B cell (primary cell): ENCODE results near the gene ADCY7. TPM values are rescaled to one million over a fixed set of nuclear protein-coding genes. Genes with fewer than 3 reads are reported as not detected.

Source experiments
- ATAC-seq: fragments of 200-7000 bp; cut with Tn5 transposase; one replicate; pipeline ENCODE4 v1.10.0; 2021; ENCODE audit warnings: low read depth, mild to moderate bottlenecking, moderate number of reproducible peaks, moderate library complexity
- CTCF ChIA-PET: fragments of 350-600 bp; sonication (Branson Sonifier 250); formaldehyde crosslinking; loops from one replicate; lab custom pipeline; 2021; ENCODE audit warnings: antibody characterized with exemption, inconsistent platforms; lab: Charles Lee
- POLR2A ChIA-PET: fragments of 350-600 bp; sonication (Branson Sonifier 250); formaldehyde crosslinking; loops from one replicate; lab custom pipeline; 2021; ENCODE audit warnings: antibody characterized with exemption; lab: Charles Lee
- DNase-seq: peaks from one replicate; pipeline ENCODE4 v3.0.0; 2013
- H2AFZ ChIP-seq: 2 replicates; pipeline ENCODE4 v1.6.1; 2012; ENCODE audit warnings: mild to moderate bottlenecking, low read depth, low read length; ENCODE audit not compliant: insufficient read depth, poor library complexity, severe bottlenecking
- H3K27ac ChIP-seq, 2 donors: 1 replicate in 1 of 2; 2 replicates in 1 of 2; pipeline ENCODE4 v1.5.1; 2012 to 2013; ENCODE audit warnings: low read length in 2 of 2, mild to moderate bottlenecking in 2 of 2, moderate library complexity in 1 of 2
- H3K27me3 ChIP-seq, 4 experiments: fragments of 200-600 bp in 1 of 4; sonication (generic) in 1 of 4; replicated peaks in 1 of 4; 1 replicate in 2 of 4; 2 replicates in 2 of 4; pipeline versions ENCODE4 v1.6.1 to v1.7.0; 2013 to 2016; ENCODE audit warnings: low read length in 3 of 4, mild to moderate bottlenecking in 2 of 4, mixed read lengths in 1 of 4, moderate library complexity in 1 of 4; ENCODE audit not compliant: insufficient read depth in 4 of 4, control insufficient read depth in 3 of 4; ENCODE audit errors: control extremely low read depth in 1 of 4
- H3K36me3 ChIP-seq, 2 experiments: replicated peaks in 1 of 2; 1 replicate in 1 of 2; 2 replicates in 1 of 2; pipeline versions ENCODE4 v1.6.1 to v1.7.1; 2013; ENCODE audit warnings: low read length in 1 of 2; ENCODE audit not compliant: insufficient read depth in 2 of 2, control insufficient read depth in 1 of 2; ENCODE audit errors: control extremely low read depth in 1 of 2, extremely low read depth in 1 of 2
- H3K4me1 ChIP-seq, 2 donors: fragments of 200-600 bp in 1 of 2; sonication (generic) in 1 of 2; 1 replicate in 1 of 2; 2 replicates in 1 of 2; pipeline versions ENCODE4 v1.5.1 to v1.6.1; 2013 to 2017; ENCODE audit warnings: low read length in 2 of 2; ENCODE audit not compliant: control insufficient read depth in 2 of 2, insufficient read depth in 2 of 2
- H3K4me2 ChIP-seq: replicated peaks from 2 replicates; pipeline ENCODE3; 2012; ENCODE audit warnings: mild to moderate bottlenecking, low read depth, low read length; ENCODE audit not compliant: poor library complexity, severe bottlenecking
- H3K4me3 ChIP-seq, 5 experiments: fragments of 200-600 bp in 1 of 5; sonication (generic) in 1 of 5; 1 replicate in 3 of 5; 2 replicates in 2 of 5; pipeline versions ENCODE4 v1.5.1 to v1.7.0; 2011 to 2016; ENCODE audit warnings: low read length in 4 of 5, mild to moderate bottlenecking in 4 of 5, low read depth in 2 of 5, control low read depth in 1 of 5, moderate library complexity in 1 of 5; ENCODE audit not compliant: insufficient read depth in 1 of 5; ENCODE audit errors: control extremely low read depth in 1 of 5, extremely low read depth in 1 of 5
- H3K79me2 ChIP-seq: fragments of 200-600 bp; sonication (generic); one replicate; pipeline ENCODE4 v1.6.0; 2016; ENCODE audit warnings: low read length; ENCODE audit not compliant: control insufficient read depth, insufficient read depth
- H3K9ac ChIP-seq: fragments of 200-600 bp; sonication (generic); 2 replicates; pipeline ENCODE4 v1.6.1; 2017; ENCODE audit warnings: mild to moderate bottlenecking, low read length, moderate library complexity
- H3K9me3 ChIP-seq, 3 donors: one replicate each; pipeline versions ENCODE4 v1.6.1 to v1.7.1; 2013; ENCODE audit warnings: low read length in 2 of 3; ENCODE audit not compliant: control insufficient read depth in 2 of 3, insufficient read depth in 1 of 3; ENCODE audit errors: control extremely low read depth in 1 of 3
- H4K20me1 ChIP-seq: 2 replicates; pipeline ENCODE4 v1.6.0; 2012; ENCODE audit warnings: mild to moderate bottlenecking, low read length; ENCODE audit not compliant: insufficient read depth, control insufficient read depth, poor library complexity, severe bottlenecking
- H3K27ac Mint-ChIP-seq: one replicate; pipeline ENCODE4 v1.8.0; 2021; ENCODE audit warnings: mixed read lengths
- H3K27me3 Mint-ChIP-seq: one replicate; pipeline ENCODE4 v1.8.0; 2021; ENCODE audit warnings: mixed read lengths
- H3K4me1 Mint-ChIP-seq: one replicate; pipeline ENCODE4 v1.8.0; 2021; ENCODE audit warnings: mixed read lengths
- H3K4me3 Mint-ChIP-seq: one replicate; pipeline ENCODE4 v1.8.0; 2021; ENCODE audit warnings: mixed read lengths
- H3K9me3 Mint-ChIP-seq: one replicate; pipeline ENCODE4 v1.8.0; 2022; ENCODE audit warnings: mixed read lengths; ENCODE audit not compliant: insufficient read depth
- CTCF ChIP-seq: fragments of 200-600 bp; IDR thresholded peaks from one replicate; pipeline ENCODE4 v1.8.0; 2022; ENCODE audit warnings: antibody characterized with exemption, mild to moderate bottlenecking
- EZH2 ChIP-seq: IDR thresholded peaks from 2 replicates; pipeline ENCODE4 v1.6.1; 2012; ENCODE audit warnings: borderline replicate concordance, low read depth, mild to moderate bottlenecking, moderate library complexity, low read length; ENCODE audit not compliant: insufficient read depth, poor library complexity, severe bottlenecking
- WGBS: methylation state at CpG from one replicate; pipeline ENCODE4 v1.1.5; 2013; ENCODE audit warnings: missing lambda C conversion rate; ENCODE audit not compliant: insufficient coverage; 5-methylcytosine and 5-hydroxymethylcytosine counted together
- intact Hi-C: fragments of 100-400 bp; cut with micrococcal nuclease; formaldehyde crosslinking; loops from one replicate; pipeline ENCODE4 v1.10.0; 2022
- polyA plus RNA-seq: library from polyadenylated mRNA; depleted of rRNA; stranded (reverse); fragments of >200 nt; gene quantifications from 2 replicates; pipeline ENCODE4 v1.2.3, GENCODE V29; 2012
- total RNA-seq, 2 donors: library from RNA; stranded (reverse); fragments of 120-200 nt in 1 of 2; gene quantifications; 1 replicate in 1 of 2; 2 replicates in 1 of 2; pipeline versions ENCODE4 v1.2.3 to v1.2.4, GENCODE V29; 2013 to 2022

The ADCY7 gene
- total and polyA plus RNA-seq, 2 donors (not counting 1 experiment from before 2014, with no cell fraction given) = 78.4 to 207 TPM

- Mint-ChIP-seq H3K27me3 (no peaks in the 10 kb centered on the region), H3K27ac (peak overlapping the region; percentile 81), H3K4me3 (peak overlapping the region; percentile 90), H3K9me3 (no peaks in the 10 kb centered on the region), H3K4me1 (peaks cover 76% of the 10 kb centered on the region)
- H3K4me3 ChIP-seq = no peak overlapping the region
- H2AFZ ChIP-seq = no peak overlapping the region
- no peak overlapping the region for H3K9ac ChIP-seq
- H4K20me1 ChIP-seq = no peaks in the 10 kb centered on the region
- ChIA-PET CTCF (interaction anchor here (1.4 to 8.5 kb wide), 4 partner anchors 13 to 87 kb away, joined by 4 to 46 read pairs (median 9); no protein-coding TSS in a partner anchor), POLR2A (interaction anchor here (0.7 to 1.8 kb wide), 2 partner anchors 14 to 20 kb away, joined by 4 to 6 read pairs; no protein-coding TSS in a partner anchor)
- H3K9me3 ChIP-seq = no peaks in the 10 kb centered on the region
- intact Hi-C loops = loop anchor here (5.0 kb wide), 2 partner anchors 49 to 116 kb away; partner anchors contain the start of gene TENT4B
- 85% methylated on average over 4 of the region's 5 CpGs for WGBS
- no peak overlapping the region for H3K27ac ChIP-seq
- peaks cover 42% of the 10 kb centered on the region for H3K79me2 ChIP-seq
- H3K36me3 ChIP-seq = no peaks in the 10 kb centered on the region
- TF ChIP-seq CTCF (no peak), EZH2 (no peak)
- no peaks in the 10 kb centered on the region for H3K27me3 ChIP-seq
- no peak for DNase-seq
- ATAC-seq = no peak
- peaks cover 47 to 57% of the 10 kb centered on the region in 2 donors for H3K4me1 ChIP-seq
- peak overlapping the region; percentile 80 for H3K4me2 ChIP-seq
Observed at GRCh38 chr16:50268352-50268751, 2.0 kb downstream of the ADCY7 start.

GRCh38 chr16:50269061-50269705 lies 2.8 kb downstream of the ADCY7 start:
- ChIA-PET POLR2A (interaction anchor here (1.8 kb wide), 1 partner anchor 13 kb away, joined by 6 read pairs; no protein-coding TSS in a partner anchor), CTCF (interaction anchor here (0.7 to 8.5 kb wide), 6 partner anchors 11 to 86 kb away, joined by 3 to 46 read pairs (median 4); no protein-coding TSS in a partner anchor)
- Histone ChIP-seq H3K27me3 (no peaks in the 10 kb centered on the region), H3K9ac (no peak overlapping the region), H3K4me3 (no peak overlapping the region), H3K4me1 (peaks cover 55 to 65% of the 10 kb centered on the region in 2 donors), H3K79me2 (peaks cover 48% of the 10 kb centered on the region), H3K27ac (no peak overlapping the region), H3K36me3 (no peaks in the 10 kb centered on the region), H3K9me3 (no peaks in the 10 kb centered on the region), H2AFZ (no peak overlapping the region), H4K20me1 (no peaks in the 10 kb centered on the region), H3K4me2 (no peak overlapping the region)
- TF ChIP-seq CTCF (no peak), EZH2 (no peak)
- Mint-ChIP-seq H3K9me3 (no peaks in the 10 kb centered on the region), H3K4me1 (peaks cover 77% of the 10 kb centered on the region), H3K27ac (peak overlapping the region; percentile 79), H3K4me3 (peak overlapping the region; percentile 13), H3K27me3 (no peaks in the 10 kb centered on the region)
- ATAC-seq (no peak), DNase-seq (no peak)
- intact Hi-C loops = loop anchor here (5.0 kb wide), 2 partner anchors 48 to 117 kb away; partner anchors contain the start of gene TENT4B
- WGBS = 96% methylated on average over 12 of the region's 13 CpGs
